IMR-90 (cell line): Measurements from ENCODE around the gene TMEM19.

Experiments used
- CEBPB ChIP-seq: IDR thresholded peaks from 2 replicates; pipeline ENCODE4 v1.6.1; 2012; ENCODE audit warnings: low read depth, low read length, improper control_type of control experiment
- CTCF ChIP-seq: conservative IDR thresholded peaks from 2 replicates; pipeline ENCODE4 v1.5.1; 2012; ENCODE audit warnings: mild to moderate bottlenecking, low read depth, low read length, improper control_type of control experiment
- POLR2A ChIP-seq: IDR thresholded peaks from 2 replicates; pipeline ENCODE4 v1.6.1; 2012; ENCODE audit warnings: mild to moderate bottlenecking, low read depth, low read length
- RAD21 ChIP-seq: IDR thresholded peaks from 2 replicates; pipeline ENCODE4 v1.6.1; 2012; ENCODE audit warnings: low read length, improper control_type of control experiment
- RCOR1 ChIP-seq: IDR thresholded peaks from 2 replicates; pipeline ENCODE4 v1.6.1; 2012; ENCODE audit warnings: mild to moderate bottlenecking, low read length, improper control_type of control experiment; ENCODE audit not compliant: insufficient replicate concordance
- SMC3 ChIP-seq: fragments of 150-350 bp; IDR thresholded peaks from 2 replicates; pipeline ENCODE4 v1.6.1; 2016; ENCODE audit warnings: low read depth, mild to moderate bottlenecking, antibody characterized with exemption, low read length, moderate library complexity
- USF2 ChIP-seq: fragments of 150-350 bp; IDR thresholded peaks from 2 replicates; pipeline ENCODE4 v1.6.1; 2017; ENCODE audit warnings: mild to moderate bottlenecking, antibody characterized with exemption, low read length, low read depth

GRCh38 chr12:71727958-71728357 lies 42.1 kb downstream of the TMEM19 start:
- no peak for TF ChIP-seq CTCF
- TF ChIP-seq CEBPB: no peak
- TF ChIP-seq POLR2A: no peak
- no peak for TF ChIP-seq SMC3
- TF ChIP-seq RCOR1: no peak
- TF ChIP-seq RAD21: no peak
- no peak for TF ChIP-seq USF2
